Effector memory CD8-positive, alpha-beta T cell (primary cell): ENCODE measurements around the gene CRYBA4.
A peak's percentile ranks its signal among the peaks of the same experiment; 100 is the strongest.

Experiments used
- ATAC-seq: fragments of 150-1000 bp; cut with Tn5 transposase; replicated peaks from 2 replicates; pipeline ENCODE4 v1.10.0; 2021; ENCODE audit warnings: mild to moderate bottlenecking, moderate library complexity
- DNase-seq, 3 experiments: peaks; one replicate each; pipeline ENCODE4 v3.0.0; 2021
- H3K27ac Mint-ChIP-seq, 2 donors: one replicate each; pipeline ENCODE4 v1.8.0; 2022; ENCODE audit warnings: mild to moderate bottlenecking in 2 of 2, mixed read lengths in 2 of 2, moderate library complexity in 2 of 2
- H3K27me3 Mint-ChIP-seq, 2 donors: one replicate each; pipeline ENCODE4 v1.8.0; 2022; ENCODE audit warnings: mixed read lengths in 2 of 2
- H3K36me3 Mint-ChIP-seq: one replicate; pipeline ENCODE4 v1.8.0; 2022; ENCODE audit warnings: mild to moderate bottlenecking, moderate library complexity, mixed read lengths; ENCODE audit not compliant: insufficient read depth
- H3K4me1 Mint-ChIP-seq, 2 donors: one replicate each; pipeline ENCODE4 v1.8.0; 2022; ENCODE audit warnings: low read depth in 2 of 2, mixed read lengths in 2 of 2
- H3K4me3 Mint-ChIP-seq, 2 donors: one replicate each; pipeline ENCODE4 v1.8.0; 2022; ENCODE audit warnings: mild to moderate bottlenecking in 2 of 2, mixed read lengths in 2 of 2, moderate library complexity in 2 of 2
- H3K9me3 Mint-ChIP-seq, 2 donors: one replicate each; pipeline ENCODE4 v1.8.0; 2022; ENCODE audit warnings: mixed read lengths in 2 of 2

Gene CRYBA4

GRCh38 chr22:26662160-26662559, 40.4 kb downstream of the CRYBA4 start:
- H3K27ac Mint-ChIP-seq = no peak overlapping the region
- ATAC-seq (no peak), DNase-seq (no peak)
- no peaks in the 10 kb centered on the region for H3K27me3 Mint-ChIP-seq
- H3K9me3 Mint-ChIP-seq = no peaks in the 10 kb centered on the region
- H3K4me3 Mint-ChIP-seq = no peak overlapping the region
- H3K4me1 Mint-ChIP-seq = peaks cover 38 to 54% of the 10 kb centered on the region in 2 donors
- H3K36me3 Mint-ChIP-seq = peaks cover 20% of the 10 kb centered on the region

- no peak overlapping the region for H3K4me3 Mint-ChIP-seq
Measured at GRCh38 chr22:26663374-26663923, 41.7 kb downstream of the CRYBA4 start.

GRCh38 chr22:26665813-26666231, 44.1 kb downstream of the CRYBA4 start:
- H3K27me3 Mint-ChIP-seq = no peaks in the 10 kb centered on the region
- H3K9me3 Mint-ChIP-seq = no peaks in the 10 kb centered on the region
- H3K4me1 Mint-ChIP-seq = peaks cover 36 to 49% of the 10 kb centered on the region in 2 donors
- DNase-seq (no peak), ATAC-seq (no peak)
- peaks cover 22% of the 10 kb centered on the region for H3K36me3 Mint-ChIP-seq
- H3K4me3 Mint-ChIP-seq = peak overlapping the region in 1 of 2 donors; percentile 61
- peak overlapping the region in 1 of 2 donors; percentile 93 for H3K27ac Mint-ChIP-seq

More at GRCh38 chr22:26663374-26663923, 41.7 kb downstream of the CRYBA4 start:
- no peak for ATAC-seq
- peaks cover 30 to 46% of the 10 kb centered on the region in 2 donors for H3K4me1 Mint-ChIP-seq
- no peak for DNase-seq
- H3K9me3 Mint-ChIP-seq = no peaks in the 10 kb centered on the region
- H3K27me3 Mint-ChIP-seq = no peaks in the 10 kb centered on the region
- H3K36me3 Mint-ChIP-seq = peaks cover 20% of the 10 kb centered on the region
- peak overlapping the region; percentile 20 to 93 for H3K27ac Mint-ChIP-seq

GRCh38 chr22:26667140-26667539, 45.4 kb downstream of the CRYBA4 start:
- Mint-ChIP-seq H3K4me1 (peaks cover 49 to 58% of the 10 kb centered on the region in 2 donors), H3K36me3 (peaks cover 32% of the 10 kb centered on the region), H3K4me3 (no peak overlapping the region), H3K27me3 (no peaks in the 10 kb centered on the region), H3K9me3 (no peaks in the 10 kb centered on the region), H3K27ac (peak overlapping the region in 1 of 2 donors; percentile 99)
- ATAC-seq (no peak), DNase-seq (no peak)

- H3K4me3 Mint-ChIP-seq = no peak overlapping the region
- no peaks in the 10 kb centered on the region for H3K27me3 Mint-ChIP-seq
- DNase-seq = no peak
- H3K4me1 Mint-ChIP-seq = peaks cover 66 to 71% of the 10 kb centered on the region in 2 donors
- no peak for ATAC-seq
- no peaks in the 10 kb centered on the region for H3K9me3 Mint-ChIP-seq
- H3K36me3 Mint-ChIP-seq = peaks cover 46% of the 10 kb centered on the region
- H3K27ac Mint-ChIP-seq = peak overlapping the region; percentile 94 to 99
Measured at GRCh38 chr22:26669060-26669481, 47.3 kb downstream of the CRYBA4 start.

- Mint-ChIP-seq H3K4me3 (peak overlapping the region; percentile 99), H3K9me3 (no peaks in the 10 kb centered on the region), H3K4me1 (peaks cover 67 to 73% of the 10 kb centered on the region in 2 donors), H3K27ac (peak overlapping the region; percentile 94 to 99), H3K27me3 (no peaks in the 10 kb centered on the region), H3K36me3 (peaks cover 53% of the 10 kb centered on the region)
- DNase-seq = no peak
- no peak for ATAC-seq
Measured at GRCh38 chr22:26670459-26670858, 48.7 kb downstream of the CRYBA4 start.

- H3K27ac Mint-ChIP-seq = peak overlapping the region; percentile 94 to 99
- peaks cover 49% of the 10 kb centered on the region for H3K36me3 Mint-ChIP-seq
- H3K4me1 Mint-ChIP-seq = peaks cover 72 to 76% of the 10 kb centered on the region in 2 donors
- peak overlapping the region; percentile 99 for H3K4me3 Mint-ChIP-seq
- ATAC-seq (peak; percentile 48), DNase-seq (peak; percentile 79 to 83 (median 79))
- no peaks in the 10 kb centered on the region for H3K27me3 Mint-ChIP-seq
- no peaks in the 10 kb centered on the region for H3K9me3 Mint-ChIP-seq
Measured at GRCh38 chr22:26671317-26672059, 49.7 kb downstream of the CRYBA4 start.

GRCh38 chr22:26672060-26672471, 50.3 kb downstream of the CRYBA4 start:
- DNase-seq (no peak), ATAC-seq (peak; percentile 18)
- Mint-ChIP-seq H3K36me3 (peaks cover 48% of the 10 kb centered on the region), H3K4me3 (peak overlapping the region; percentile 99), H3K9me3 (no peaks in the 10 kb centered on the region), H3K4me1 (peaks cover 72 to 76% of the 10 kb centered on the region in 2 donors), H3K27me3 (no peaks in the 10 kb centered on the region), H3K27ac (peak overlapping the region; percentile 94 to 99)

GRCh38 chr22:26672590-26673468, 51.1 kb downstream of the CRYBA4 start:
- peak; percentile 90 to 95 (median 92) for DNase-seq
- H3K36me3 Mint-ChIP-seq = peaks cover 44% of the 10 kb centered on the region
- H3K27ac Mint-ChIP-seq = peak overlapping the region; percentile 94 to 99
- peaks cover 75 to 79% of the 10 kb centered on the region in 2 donors for H3K4me1 Mint-ChIP-seq
- H3K4me3 Mint-ChIP-seq = peak overlapping the region; percentile 99
- peak; percentile 71 for ATAC-seq
- no peaks in the 10 kb centered on the region for H3K27me3 Mint-ChIP-seq
- no peaks in the 10 kb centered on the region for H3K9me3 Mint-ChIP-seq

- Mint-ChIP-seq H3K27ac (peak overlapping the region; percentile 94 to 99), H3K4me1 (peaks cover 82 to 86% of the 10 kb centered on the region in 2 donors), H3K9me3 (no peaks in the 10 kb centered on the region), H3K36me3 (peaks cover 41% of the 10 kb centered on the region), H3K4me3 (peak overlapping the region; percentile 99), H3K27me3 (no peaks in the 10 kb centered on the region)
- DNase-seq (no peak), ATAC-seq (no peak)
Measured at GRCh38 chr22:26673486-26673885, 51.7 kb downstream of the CRYBA4 start.

- Mint-ChIP-seq H3K4me1 (peaks cover 81 to 89% of the 10 kb centered on the region in 2 donors), H3K27ac (peak overlapping the region; percentile 94 to 99), H3K36me3 (peaks cover 35% of the 10 kb centered on the region), H3K4me3 (peak overlapping the region; percentile 99), H3K27me3 (no peaks in the 10 kb centered on the region), H3K9me3 (no peaks in the 10 kb centered on the region)
- no peak for ATAC-seq
- no peak for DNase-seq
Measured at GRCh38 chr22:26674211-26675190, 52.7 kb downstream of the CRYBA4 start.

- Mint-ChIP-seq H3K27ac (peak overlapping the region; percentile 94 to 99), H3K27me3 (no peaks in the 10 kb centered on the region), H3K9me3 (no peaks in the 10 kb centered on the region), H3K4me3 (peak overlapping the region; percentile 99), H3K4me1 (peaks cover 80 to 89% of the 10 kb centered on the region in 2 donors), H3K36me3 (peaks cover 42% of the 10 kb centered on the region)
- ATAC-seq = no peak
- DNase-seq = no peak
Measured at GRCh38 chr22:26675687-26676268, 54.0 kb downstream of the CRYBA4 start.
